GM08714 (cell line): ENCODE data around the gene ADAM10.

Experiments used
- H3K4me3 ChIP-seq: fragments of 200-500 bp; sonication (Bioruptor generic); 2 replicates; pipeline ENCODE4 v1.5.1; 2014; ENCODE audit warnings: mild to moderate bottlenecking, low read length, inconsistent platforms
- ZNF274 ChIP-seq: IDR thresholded peaks from 2 replicates; pipeline ENCODE4 v1.6.1; 2012; ENCODE audit warnings: mild to moderate bottlenecking, low read depth, low read length

The ADAM10 gene

GRCh38 chr15:58549785-58550074 is 199.8 kb downstream of the ADAM10 start:
- no peak for TF ChIP-seq ZNF274

GRCh38 chr15:58549013-58549784 is 200.3 kb downstream of the ADAM10 start:
- H3K4me3 ChIP-seq = no peak overlapping the region
- no peak for TF ChIP-seq ZNF274

More at GRCh38 chr15:58549785-58550074, 199.8 kb downstream of the ADAM10 start:
- H3K4me3 ChIP-seq = no peak overlapping the region

GRCh38 chr15:58548308-58549012 is 201.0 kb downstream of the ADAM10 start:
- no peak overlapping the region for H3K4me3 ChIP-seq
- TF ChIP-seq ZNF274 = no peak

DNA sequence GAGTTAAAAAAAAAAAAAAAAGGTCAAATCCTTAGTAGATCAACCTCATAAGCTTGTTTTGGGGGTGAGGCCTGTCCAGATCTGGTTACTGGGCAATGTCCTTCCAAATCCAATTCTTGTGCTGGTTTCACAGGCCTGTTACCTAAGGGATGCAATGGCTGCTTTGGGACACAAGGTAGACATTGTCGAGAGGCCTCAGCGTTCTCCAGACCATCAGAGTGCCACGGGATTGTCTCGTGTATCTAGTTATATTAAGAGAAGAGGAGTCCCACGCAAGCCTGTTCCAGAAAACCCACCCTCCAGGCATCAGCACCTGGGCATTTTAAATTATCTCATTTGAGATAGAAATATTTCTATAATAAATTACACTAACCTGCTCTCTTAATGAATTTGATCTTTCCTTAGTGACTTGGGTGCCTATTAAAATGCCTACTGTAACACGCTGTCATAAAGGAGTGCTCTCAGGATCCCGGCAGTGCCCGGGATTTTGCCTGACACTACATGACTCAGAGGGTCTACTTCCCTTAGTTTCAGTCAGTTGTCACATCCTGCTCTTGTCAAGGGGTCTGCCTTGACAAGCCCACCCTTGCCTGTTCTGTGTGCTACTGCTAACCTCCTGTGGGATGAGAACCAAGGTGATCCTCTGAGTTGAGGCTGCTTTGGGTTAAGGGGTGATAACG is 201.7 kb downstream of the ADAM10 start:
- H3K4me3 ChIP-seq = no peak overlapping the region
- TF ChIP-seq ZNF274 = no peak

- H3K4me3 ChIP-seq = no peak overlapping the region
- no peak for TF ChIP-seq ZNF274
Measured at GRCh38 chr15:58546635-58547627, 202.6 kb downstream of the ADAM10 start.

DNA sequence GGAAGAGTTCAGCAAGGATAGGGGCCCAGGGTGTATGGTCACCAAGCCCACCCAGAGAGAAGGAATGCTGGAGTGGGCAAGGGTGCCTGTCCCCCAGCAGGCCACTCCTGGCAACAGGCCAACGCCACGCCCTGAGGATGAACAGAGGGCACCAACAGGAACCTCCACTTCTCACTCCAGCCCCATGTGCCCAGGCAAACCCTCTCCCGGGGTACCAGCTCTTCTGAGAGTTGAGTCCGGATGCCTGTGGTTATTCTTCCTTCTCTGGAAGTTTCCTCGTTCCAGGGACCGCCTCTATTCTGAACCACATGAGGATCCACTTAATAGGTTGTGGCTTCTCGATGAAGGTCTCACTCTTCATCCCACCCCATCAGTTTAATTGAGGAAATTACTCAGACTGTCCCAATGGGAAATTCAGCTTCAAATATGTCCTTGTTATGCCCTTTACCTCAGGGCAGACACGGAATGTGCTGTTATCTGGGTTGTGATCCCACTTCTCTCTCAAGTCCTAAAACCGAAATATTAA is 203.4 kb downstream of the ADAM10 start:
- H3K4me3 ChIP-seq = no peak overlapping the region
- no peak for TF ChIP-seq ZNF274

- no peak for TF ChIP-seq ZNF274
- H3K4me3 ChIP-seq = no peak overlapping the region
Measured at GRCh38 chr15:58545307-58546065, 204.0 kb downstream of the ADAM10 start.

DNA sequence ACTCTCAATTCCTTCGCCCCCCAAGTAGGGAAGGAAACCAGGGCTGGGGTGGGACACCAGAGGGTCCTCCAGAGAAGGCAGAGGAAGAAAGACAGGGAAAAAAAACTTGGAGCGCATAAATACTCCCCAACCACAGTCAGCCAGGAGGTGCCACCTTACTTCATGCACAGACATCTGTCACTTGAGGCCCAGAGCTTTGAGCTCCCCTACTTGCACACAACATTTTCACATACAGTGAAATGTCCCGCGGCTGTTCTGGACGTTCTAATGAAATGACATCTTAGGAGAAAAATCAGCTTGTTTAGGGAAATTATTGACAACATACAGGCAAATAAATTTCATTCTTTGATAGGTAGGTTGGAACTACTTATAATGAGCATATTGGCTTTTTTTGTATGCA is 204.8 kb downstream of the ADAM10 start:
- no peak overlapping the region for H3K4me3 ChIP-seq
- no peak for TF ChIP-seq ZNF274

DNA sequence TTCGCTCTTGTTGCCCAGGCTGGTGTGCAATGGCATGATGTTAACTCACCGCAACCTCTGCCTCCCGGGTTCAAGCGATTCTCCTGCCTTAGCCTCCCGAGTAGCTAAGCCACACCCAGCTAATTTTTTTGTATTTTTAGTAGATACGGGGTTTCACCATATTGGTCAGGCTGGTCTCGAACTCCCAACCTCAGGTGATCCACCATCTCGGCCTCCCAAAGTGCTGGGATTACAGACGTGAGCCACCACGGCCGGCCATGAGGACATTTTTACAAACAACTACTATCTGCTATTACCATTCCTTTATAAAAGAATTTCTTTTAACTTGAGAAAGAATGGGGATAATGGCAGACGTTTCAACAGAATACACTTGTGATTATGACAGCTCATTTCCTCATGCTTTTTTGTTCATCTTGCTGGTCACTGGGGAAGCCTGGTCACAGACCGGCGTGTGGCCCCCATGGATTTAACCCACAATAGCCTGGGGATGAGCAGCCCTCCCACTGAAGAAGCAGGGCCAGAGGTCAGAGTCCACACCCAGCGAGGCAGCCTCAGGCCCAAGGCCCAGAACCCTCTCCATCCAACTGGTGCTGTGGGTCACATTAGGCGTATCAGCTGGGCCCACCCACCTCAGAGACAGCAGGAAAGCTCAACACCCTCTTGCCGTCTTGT is 205.7 kb downstream of the ADAM10 start:
- H3K4me3 ChIP-seq = no peak overlapping the region
- TF ChIP-seq ZNF274 = no peak

GRCh38 chr15:58541410-58542087 is 208.0 kb downstream of the ADAM10 start:
- TF ChIP-seq ZNF274 = no peak
- H3K4me3 ChIP-seq = no peak overlapping the region

GRCh38 chr15:58539548-58539947 is 210.0 kb downstream of the ADAM10 start:
- H3K4me3 ChIP-seq = no peak overlapping the region
- no peak for TF ChIP-seq ZNF274

- TF ChIP-seq ZNF274 = no peak
- H3K4me3 ChIP-seq = no peak overlapping the region
Measured at GRCh38 chr15:58538901-58539300, 210.6 kb downstream of the ADAM10 start.
